Measurements from ENCODE around the gene NOC2L.

DNA sequence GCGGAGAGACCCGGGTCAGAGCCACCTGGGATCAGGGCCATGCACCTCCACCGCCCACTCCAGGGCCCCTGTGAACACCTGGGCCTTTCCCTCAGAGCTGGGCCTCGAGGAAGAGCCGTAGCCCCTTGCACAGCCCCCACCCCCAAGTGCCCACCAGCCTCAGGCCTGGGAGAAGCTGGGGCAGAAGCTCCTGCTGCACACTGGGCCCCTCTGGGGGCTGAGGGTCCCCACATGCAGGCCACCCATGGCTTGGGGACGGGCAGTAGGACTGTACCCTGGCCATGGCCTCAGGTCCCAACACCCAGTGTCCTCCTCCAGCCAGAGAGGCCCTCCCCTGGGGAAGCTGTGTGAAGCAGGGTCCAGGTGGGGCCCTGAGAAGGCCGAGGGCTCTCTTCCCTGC, 6.5 kb downstream of the NOC2L start:
- TF ChIP-seq POLR2AphosphoS5 (IDR thresholded peaks at IDR 0.05) (no peak), EP300 (IDR thresholded peaks at IDR 0.05) (no peak)

All from esophagus muscularis mucosa (tissue), 3 donors.